Measurements from ENCODE around the gene CCM2.
"Not testable (repeated sequence)": the region's sequence is repeated elsewhere in the genome, so short reads cannot be mapped to it uniquely, and the experiment has no call there.

Gene CCM2

DNA sequence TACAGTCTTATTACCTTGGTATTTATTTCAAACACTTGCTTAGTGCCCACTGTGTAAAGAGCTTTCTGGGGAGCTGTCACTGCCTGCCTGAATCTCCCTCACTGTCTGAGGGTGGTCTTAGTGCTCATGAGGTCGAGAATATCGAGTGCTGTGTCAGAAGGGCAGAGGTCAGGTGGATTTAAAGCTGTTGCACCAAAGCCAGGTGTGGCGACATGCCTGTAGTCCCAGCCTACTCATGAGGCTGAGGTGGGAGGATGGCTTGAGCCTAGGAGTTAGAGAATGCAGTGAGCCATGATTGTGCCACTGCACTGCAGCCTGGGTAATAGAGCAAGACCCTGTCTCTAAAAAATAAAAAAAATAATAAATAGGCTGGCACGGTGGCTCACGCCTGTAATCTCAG is 20.9 kb downstream of the CCM2 start:
- peaks cover 0 to 26% (median 17%) of the 10 kb centered on the region in 5 donors for H3K4me1 ChIP-seq (ENCODE audit: control insufficient read depth in 5 of 5, insufficient read depth in 5 of 5, low read length in 5 of 5)
- no peaks in the 10 kb centered on the region for H3K27me3 ChIP-seq (ENCODE audit: control insufficient read depth in 5 of 5, insufficient read depth in 4 of 5, low read length in 5 of 5)
- H3K36me3 ChIP-seq (ENCODE audit: control insufficient read depth in 5 of 5, insufficient read depth in 5 of 5, low read length in 5 of 5): peaks cover 0 to 3% (median 0%) of the 10 kb centered on the region in 5 donors
- H3K4me3 ChIP-seq (ENCODE audit: low read depth in 1 of 5, low read length in 5 of 5): no peak overlapping the region
- H3K9ac ChIP-seq (ENCODE audit: low read length in 5 of 5): peak overlapping the region in 1 of 5 donors; percentile 52
- peaks cover 0 to 5% (median 0%) of the 10 kb centered on the region in 5 donors for H3K9me3 ChIP-seq (ENCODE audit: control insufficient read depth in 5 of 5, low read length in 5 of 5)
- no peak overlapping the region for H3K27ac ChIP-seq (ENCODE audit: low read depth, low read length)

GRCh38 chr7:45021604-45022296 is 21.7 kb downstream of the CCM2 start:
- H3K9ac ChIP-seq (ENCODE audit: low read length in 5 of 5): no peak overlapping the region
- H3K9me3 ChIP-seq (ENCODE audit: control insufficient read depth in 5 of 5, low read length in 5 of 5): peaks cover 0 to 5% (median 0%) of the 10 kb centered on the region in 5 donors
- H3K36me3 ChIP-seq (ENCODE audit: control insufficient read depth in 5 of 5, insufficient read depth in 5 of 5, low read length in 5 of 5): peaks cover 0 to 4% (median 1%) of the 10 kb centered on the region in 5 donors
- no peak overlapping the region for H3K27ac ChIP-seq (ENCODE audit: low read depth, low read length)
- no peak overlapping the region for H3K4me3 ChIP-seq (ENCODE audit: low read depth in 1 of 5, low read length in 5 of 5)
- H3K4me1 ChIP-seq (ENCODE audit: control insufficient read depth in 5 of 5, insufficient read depth in 5 of 5, low read length in 5 of 5): peaks cover 0 to 26% (median 17%) of the 10 kb centered on the region in 5 donors
- H3K27me3 ChIP-seq (ENCODE audit: control insufficient read depth in 5 of 5, insufficient read depth in 4 of 5, low read length in 5 of 5): no peaks in the 10 kb centered on the region

GRCh38 chr7:45024126-45024744 is 24.2 kb downstream of the CCM2 start:
- Histone ChIP-seq H3K27ac (ENCODE audit: low read depth, low read length) (no peak overlapping the region), H3K36me3 (ENCODE audit: control insufficient read depth in 5 of 5, insufficient read depth in 5 of 5, low read length in 5 of 5) (peaks cover 0 to 17% (median 15%) of the 10 kb centered on the region in 5 donors), H3K4me3 (ENCODE audit: low read depth in 1 of 5, low read length in 5 of 5) (no peak overlapping the region), H3K9me3 (ENCODE audit: control insufficient read depth in 5 of 5, low read length in 5 of 5) (peaks cover 0 to 5% (median 0%) of the 10 kb centered on the region in 5 donors), H3K9ac (ENCODE audit: low read length in 5 of 5) (no peak overlapping the region), H3K27me3 (ENCODE audit: control insufficient read depth in 5 of 5, insufficient read depth in 4 of 5, low read length in 5 of 5) (no peaks in the 10 kb centered on the region), H3K4me1 (ENCODE audit: control insufficient read depth in 5 of 5, insufficient read depth in 5 of 5, low read length in 5 of 5) (peaks cover 0 to 37% (median 18%) of the 10 kb centered on the region in 5 donors)

- H3K36me3 ChIP-seq (ENCODE audit: control insufficient read depth in 5 of 5, insufficient read depth in 5 of 5, low read length in 5 of 5): peaks cover 0 to 18% (median 15%) of the 10 kb centered on the region in 5 donors
- peaks cover 0 to 29% (median 9%) of the 10 kb centered on the region in 5 donors for H3K4me1 ChIP-seq (ENCODE audit: control insufficient read depth in 5 of 5, insufficient read depth in 5 of 5, low read length in 5 of 5)
- H3K27ac ChIP-seq (ENCODE audit: low read depth, low read length): not testable (repeated sequence)
These were observed 25.5 kb downstream of the CCM2 start for GRCh38 chr7:45025473-45025872.

GRCh38 chr7:45026013-45026412 is 26.0 kb downstream of the CCM2 start:
- H3K4me1 ChIP-seq (ENCODE audit: control insufficient read depth in 5 of 5, insufficient read depth in 5 of 5, low read length in 5 of 5): peaks cover 0 to 24% (median 3%) of the 10 kb centered on the region in 5 donors
- H3K27ac ChIP-seq (ENCODE audit: low read depth, low read length): no peak overlapping the region
- no peak overlapping the region for H3K9ac ChIP-seq (ENCODE audit: low read length in 5 of 5)
- H3K36me3 ChIP-seq (ENCODE audit: control insufficient read depth in 5 of 5, insufficient read depth in 5 of 5, low read length in 5 of 5): peaks cover 0 to 18% (median 15%) of the 10 kb centered on the region in 5 donors
- no peak overlapping the region for H3K4me3 ChIP-seq (ENCODE audit: low read depth in 1 of 5, low read length in 5 of 5)
- H3K9me3 ChIP-seq (ENCODE audit: control insufficient read depth in 5 of 5, low read length in 5 of 5): peaks cover 0 to 5% (median 0%) of the 10 kb centered on the region in 5 donors
- H3K27me3 ChIP-seq (ENCODE audit: control insufficient read depth in 5 of 5, insufficient read depth in 4 of 5, low read length in 5 of 5): no peaks in the 10 kb centered on the region

More at GRCh38 chr7:45025473-45025872, 25.5 kb downstream of the CCM2 start:
- H3K9ac ChIP-seq (ENCODE audit: low read length in 5 of 5); H3K9me3 ChIP-seq (ENCODE audit: control insufficient read depth in 5 of 5, low read length in 5 of 5); H3K4me3 ChIP-seq (ENCODE audit: low read depth in 1 of 5, low read length in 5 of 5); H3K27me3 ChIP-seq (ENCODE audit: control insufficient read depth in 5 of 5, insufficient read depth in 4 of 5, low read length in 5 of 5): not testable (repeated sequence)

GRCh38 chr7:45026984-45027773 is 27.2 kb downstream of the CCM2 start:
- H3K9ac ChIP-seq (ENCODE audit: low read length in 5 of 5): peak overlapping the region in 1 of 5 donors; percentile 28
- peaks cover 0 to 18% (median 15%) of the 10 kb centered on the region in 5 donors for H3K36me3 ChIP-seq (ENCODE audit: control insufficient read depth in 5 of 5, insufficient read depth in 5 of 5, low read length in 5 of 5)
- peak overlapping the region in 4 of 5 donors; percentile 50 to 62 (median 59) for H3K4me3 ChIP-seq (ENCODE audit: low read depth in 1 of 5, low read length in 5 of 5)
- H3K4me1 ChIP-seq (ENCODE audit: control insufficient read depth in 5 of 5, insufficient read depth in 5 of 5, low read length in 5 of 5): peaks cover 0 to 17% (median 0%) of the 10 kb centered on the region in 5 donors
- peaks cover 0 to 5% (median 0%) of the 10 kb centered on the region in 5 donors for H3K9me3 ChIP-seq (ENCODE audit: control insufficient read depth in 5 of 5, low read length in 5 of 5)
- no peaks in the 10 kb centered on the region for H3K27me3 ChIP-seq (ENCODE audit: control insufficient read depth in 5 of 5, insufficient read depth in 4 of 5, low read length in 5 of 5)
- peak overlapping the region; percentile 16 for H3K27ac ChIP-seq (ENCODE audit: low read depth, low read length)

DNA sequence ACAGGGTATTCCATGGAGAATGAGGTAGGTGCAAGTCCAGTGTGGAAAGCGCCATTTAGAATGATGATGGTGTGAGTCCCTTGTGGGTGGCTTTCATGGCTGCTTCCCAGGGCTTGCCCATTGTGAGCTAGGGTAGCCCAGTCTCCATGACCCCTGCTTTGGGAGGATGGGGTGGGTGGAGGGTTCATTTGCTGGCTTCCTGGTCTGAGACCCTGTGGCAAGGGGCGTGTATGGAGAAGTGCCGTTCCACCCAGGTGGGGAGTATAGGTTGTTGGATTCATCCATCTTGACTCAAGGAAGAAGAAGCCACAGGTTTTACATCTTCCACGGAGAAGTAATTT is 27.7 kb downstream of the CCM2 start:
- Histone ChIP-seq H3K4me3 (ENCODE audit: low read depth in 1 of 5, low read length in 5 of 5) (peak overlapping the region; percentile 1 to 62 (median 57)), H3K4me1 (ENCODE audit: control insufficient read depth in 5 of 5, insufficient read depth in 5 of 5, low read length in 5 of 5) (peaks cover 0 to 20% (median 0%) of the 10 kb centered on the region in 5 donors), H3K9ac (ENCODE audit: low read length in 5 of 5) (peak overlapping the region in 3 of 5 donors; percentile 23 to 28 (median 26)), H3K36me3 (ENCODE audit: control insufficient read depth in 5 of 5, insufficient read depth in 5 of 5, low read length in 5 of 5) (peaks cover 0 to 18% (median 15%) of the 10 kb centered on the region in 5 donors), H3K27ac (ENCODE audit: low read depth, low read length) (peak overlapping the region; percentile 16), H3K27me3 (ENCODE audit: control insufficient read depth in 5 of 5, insufficient read depth in 4 of 5, low read length in 5 of 5) (no peaks in the 10 kb centered on the region), H3K9me3 (ENCODE audit: control insufficient read depth in 5 of 5, low read length in 5 of 5) (peaks cover 0 to 5% (median 0%) of the 10 kb centered on the region in 5 donors)

DNA sequence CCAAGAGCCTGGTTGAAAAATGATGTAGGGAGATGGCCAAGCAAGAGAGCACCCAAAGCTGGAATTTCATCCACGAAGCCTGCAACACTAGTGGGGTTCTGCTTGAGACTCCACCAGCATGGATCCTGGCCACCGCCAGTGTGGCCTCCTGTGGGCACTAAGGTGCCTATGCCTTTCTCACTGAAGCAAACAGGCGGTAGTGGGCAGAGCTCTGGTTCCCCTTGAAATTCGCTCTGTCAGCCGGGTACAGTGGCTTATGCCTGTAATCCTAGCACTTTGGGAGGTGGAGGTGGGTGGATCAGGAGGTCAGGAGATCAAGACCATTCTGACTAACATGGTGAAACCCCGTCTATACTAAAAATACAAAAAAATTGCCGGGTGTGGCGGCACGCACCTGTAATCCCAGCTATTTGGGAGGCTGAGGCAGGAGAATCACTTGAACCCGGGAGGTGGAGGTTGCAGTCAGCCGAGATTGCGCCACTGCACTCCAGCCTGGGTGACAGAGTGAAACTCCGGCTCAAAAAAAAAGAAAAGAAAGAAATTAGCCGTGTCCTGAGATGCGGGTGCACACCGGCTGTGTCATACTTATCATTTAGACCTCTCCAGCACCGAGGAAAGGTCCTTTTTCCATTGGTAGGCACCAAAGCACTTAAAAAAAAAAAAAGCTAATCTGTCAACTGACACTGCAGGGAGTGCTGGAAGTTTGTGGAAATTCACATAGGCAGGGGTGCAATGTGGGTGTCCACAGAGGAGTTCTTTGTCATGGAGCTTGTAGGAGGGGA is 28.3 kb downstream of the CCM2 start:
- Histone ChIP-seq H3K36me3 (ENCODE audit: control insufficient read depth in 5 of 5, insufficient read depth in 5 of 5, low read length in 5 of 5) (peaks cover 0 to 18% (median 15%) of the 10 kb centered on the region in 5 donors), H3K9me3 (ENCODE audit: control insufficient read depth in 5 of 5, low read length in 5 of 5) (peaks cover 0 to 5% (median 0%) of the 10 kb centered on the region in 5 donors), H3K27ac (ENCODE audit: low read depth, low read length) (peak overlapping the region; percentile 16), H3K4me3 (ENCODE audit: low read depth in 1 of 5, low read length in 5 of 5) (peak overlapping the region; percentile 1 to 62 (median 57)), H3K27me3 (ENCODE audit: control insufficient read depth in 5 of 5, insufficient read depth in 4 of 5, low read length in 5 of 5) (no peaks in the 10 kb centered on the region), H3K4me1 (ENCODE audit: control insufficient read depth in 5 of 5, insufficient read depth in 5 of 5, low read length in 5 of 5) (peaks cover 0 to 21% (median 4%) of the 10 kb centered on the region in 5 donors), H3K9ac (ENCODE audit: low read length in 5 of 5) (peak overlapping the region in 2 of 5 donors; percentile 26 to 56)

DNA sequence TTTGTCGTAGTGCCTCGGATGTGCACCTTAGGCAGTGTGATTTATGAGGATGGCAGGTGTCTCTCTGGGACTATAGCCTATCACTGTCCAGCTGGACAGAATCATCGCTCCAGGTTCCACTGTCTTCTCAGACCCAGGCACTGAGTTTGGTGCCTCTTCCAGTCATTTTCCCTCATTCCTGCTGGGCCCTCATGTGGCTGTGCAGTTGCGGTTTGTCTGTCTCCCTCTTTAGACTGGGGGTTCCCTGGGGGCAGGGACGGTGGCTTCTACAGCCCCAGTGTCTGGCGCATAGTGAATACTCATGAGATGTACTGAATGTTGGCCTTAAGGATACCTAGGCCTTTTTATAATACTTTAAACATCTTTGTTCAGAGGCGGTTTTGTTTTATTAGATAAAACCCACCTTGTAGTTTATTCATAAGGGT is 28.9 kb downstream of the CCM2 start:
- Histone ChIP-seq H3K4me3 (ENCODE audit: low read depth in 1 of 5, low read length in 5 of 5) (peak overlapping the region in 3 of 5 donors; percentile 23 to 61 (median 57)), H3K9ac (ENCODE audit: low read length in 5 of 5) (peak overlapping the region in 1 of 5 donors; percentile 56), H3K27ac (ENCODE audit: low read depth, low read length) (no peak overlapping the region), H3K36me3 (ENCODE audit: control insufficient read depth in 5 of 5, insufficient read depth in 5 of 5, low read length in 5 of 5) (peaks cover 0 to 18% (median 15%) of the 10 kb centered on the region in 5 donors), H3K4me1 (ENCODE audit: control insufficient read depth in 5 of 5, insufficient read depth in 5 of 5, low read length in 5 of 5) (peaks cover 4 to 25% (median 10%) of the 10 kb centered on the region in 5 donors), H3K9me3 (ENCODE audit: control insufficient read depth in 5 of 5, low read length in 5 of 5) (peaks cover 0 to 5% (median 0%) of the 10 kb centered on the region in 5 donors), H3K27me3 (ENCODE audit: control insufficient read depth in 5 of 5, insufficient read depth in 4 of 5, low read length in 5 of 5) (no peaks in the 10 kb centered on the region)

Measured in subcutaneous abdominal adipose tissue (tissue), 5 donors.